Measurements from ENCODE around the gene MAP2K3.

MAP2K3 gene

DNA sequence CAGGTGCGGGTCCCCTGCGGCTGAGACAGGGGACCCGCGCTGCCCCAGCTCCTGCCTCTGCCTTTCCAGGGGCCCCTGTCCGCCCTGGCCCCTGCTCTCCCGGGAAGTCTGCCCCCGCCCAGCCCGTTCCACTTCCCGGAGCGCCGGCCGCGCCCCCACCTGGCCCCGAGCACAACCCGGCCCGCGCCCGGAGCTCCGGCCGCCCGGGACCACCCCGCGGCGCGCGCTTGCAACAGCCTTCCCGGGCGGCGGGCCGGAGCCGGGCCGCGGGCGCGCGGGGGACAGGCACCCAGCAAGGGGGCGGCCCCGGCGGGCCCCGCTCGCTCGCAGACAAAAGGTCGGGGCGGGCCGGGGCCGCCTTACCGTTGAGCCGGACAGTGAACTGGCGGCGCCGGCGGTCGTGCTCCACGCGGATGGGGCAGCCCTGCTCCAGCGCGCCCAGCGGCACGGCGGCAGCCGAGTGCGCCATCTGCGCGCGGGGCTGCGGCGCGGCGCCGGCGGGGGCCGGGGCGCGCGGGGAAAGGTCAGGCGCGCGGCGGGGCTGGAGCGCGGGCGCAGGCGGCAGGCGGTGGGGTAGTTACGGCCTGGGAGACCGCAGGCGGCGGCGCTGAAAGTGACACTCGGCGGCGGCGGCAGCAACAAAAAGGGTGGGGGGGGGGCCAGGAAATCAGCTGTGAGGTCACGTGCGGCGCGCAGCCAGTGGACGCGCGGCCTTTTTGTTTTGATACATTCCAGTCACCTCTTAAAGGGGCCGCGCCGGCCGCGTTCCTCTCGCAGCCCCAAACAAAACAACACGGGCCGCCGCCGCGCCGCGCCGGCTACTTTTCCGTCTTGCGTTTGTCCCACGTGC lies 31.5 kb upstream of the MAP2K3 start, which contains the start of gene NATD1:
Gene NATD1, minus strand, starts transcription at position 615 of the 850 bp plus-strand sequence. Its CDS starts 146 bp downstream, at position 469.
- DNase-seq, result peak; percentile 84

- no peak for DNase-seq
These were observed 30.7 kb upstream of the MAP2K3 start for GRCh38 chr17:21253646-21254441.

GRCh38 chr17:21258593-21258992 lies 25.9 kb upstream of the MAP2K3 start:
- DNase-seq, result no peak

GRCh38 chr17:21262259-21262993 lies 22.1 kb upstream of the MAP2K3 start:
- no peak for DNase-seq

DNA sequence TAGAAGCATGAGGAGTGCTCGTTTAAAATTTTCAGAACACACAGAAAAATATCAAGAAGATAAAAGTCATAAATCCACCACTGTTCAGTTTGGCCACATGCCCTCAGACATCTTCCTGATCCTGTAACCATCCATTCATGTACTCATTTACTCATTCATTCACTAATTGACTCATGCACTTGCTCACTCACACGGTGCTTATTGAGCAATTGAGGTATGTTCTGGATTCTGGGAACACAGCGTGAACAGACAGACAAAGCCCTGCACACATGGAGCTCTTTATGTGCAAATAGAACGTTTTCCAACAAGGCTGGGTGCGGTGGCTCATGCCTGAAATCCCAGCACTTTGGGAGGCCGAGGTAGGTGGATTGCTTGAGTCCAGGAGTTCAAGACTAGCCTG lies 21.1 kb upstream of the MAP2K3 start:
- DNase-seq, result no peak

DNA sequence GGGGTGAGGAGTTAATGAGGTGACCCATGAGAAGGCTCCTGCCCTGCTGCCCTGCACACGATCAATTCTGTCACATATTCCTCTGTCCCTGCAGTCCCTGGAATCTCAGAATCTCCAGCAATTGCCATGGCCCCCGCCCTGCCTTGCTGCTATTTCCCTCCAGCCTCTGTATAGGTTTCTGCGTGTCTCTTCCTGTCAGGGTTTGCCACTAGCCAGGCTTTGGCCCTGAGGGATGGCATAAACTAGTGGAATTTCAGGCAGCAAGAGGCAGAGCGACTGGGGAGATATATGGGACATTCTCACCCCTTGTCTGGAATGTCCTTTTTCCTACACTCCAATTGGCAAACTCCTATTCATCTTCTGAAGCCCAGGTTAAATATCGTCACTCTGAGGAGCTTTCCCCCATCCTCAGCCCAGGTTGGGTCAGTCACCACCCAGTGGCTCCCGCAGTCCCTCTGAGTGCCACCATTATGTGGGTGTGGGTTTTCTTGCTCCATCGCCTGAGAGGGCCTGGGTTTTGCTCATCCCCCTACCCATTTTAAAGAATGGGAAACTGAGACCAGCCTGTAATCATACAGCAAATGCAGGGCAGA lies 15.8 kb upstream of the MAP2K3 start:
- DNase-seq, result no peak

- no peak for DNase-seq
These were observed 15.1 kb upstream of the MAP2K3 start for GRCh38 chr17:21269394-21269793.

- no peak for DNase-seq
These were observed 12.9 kb upstream of the MAP2K3 start for GRCh38 chr17:21271454-21272183.

GRCh38 chr17:21272250-21272649 lies 12.3 kb upstream of the MAP2K3 start:
- DNase-seq, result no peak

- no peak for DNase-seq
These were observed 11.4 kb upstream of the MAP2K3 start for GRCh38 chr17:21272881-21273792.

GRCh38 chr17:21275047-21275578 lies 9.4 kb upstream of the MAP2K3 start:
- DNase-seq, result no peak

DNA sequence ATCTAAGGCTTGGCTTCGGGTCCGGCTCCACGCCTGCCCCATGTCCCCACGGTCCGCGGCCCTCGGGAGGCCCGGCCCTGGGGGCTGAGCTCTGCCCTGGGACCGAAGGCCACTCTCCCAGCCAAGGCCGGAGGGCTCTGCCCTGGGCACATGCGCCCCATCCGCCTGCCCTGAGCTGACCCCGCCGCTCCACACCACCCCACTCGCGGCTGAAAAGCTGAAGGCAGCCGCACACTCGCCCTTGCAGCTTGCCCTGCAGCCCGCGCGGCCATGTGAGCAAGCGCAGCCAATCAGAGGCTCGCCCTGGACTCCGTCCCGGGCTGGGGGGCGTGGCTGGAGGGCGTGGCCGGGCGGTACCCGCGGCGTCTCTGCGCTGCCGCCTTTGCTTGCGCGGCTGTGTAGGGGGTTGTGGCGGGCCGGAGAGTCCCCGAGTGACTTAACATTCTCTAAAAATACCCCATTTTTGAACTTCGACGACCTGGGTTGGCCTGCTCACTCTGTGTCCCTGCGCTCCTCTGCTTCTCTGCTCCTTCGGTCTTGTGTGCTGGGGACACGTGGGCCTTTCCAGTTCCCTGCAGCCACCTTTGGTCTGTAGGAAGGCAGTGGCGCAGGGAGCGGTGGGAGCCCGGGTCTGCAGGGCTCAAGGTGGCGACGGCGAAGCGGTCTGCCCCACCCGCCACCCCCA lies 8.8 kb upstream of the MAP2K3 start:
- DNase-seq, result peak; percentile 94

- DNase-seq, result no peak
These were observed 8.3 kb upstream of the MAP2K3 start for GRCh38 chr17:21276264-21276588.

DNA sequence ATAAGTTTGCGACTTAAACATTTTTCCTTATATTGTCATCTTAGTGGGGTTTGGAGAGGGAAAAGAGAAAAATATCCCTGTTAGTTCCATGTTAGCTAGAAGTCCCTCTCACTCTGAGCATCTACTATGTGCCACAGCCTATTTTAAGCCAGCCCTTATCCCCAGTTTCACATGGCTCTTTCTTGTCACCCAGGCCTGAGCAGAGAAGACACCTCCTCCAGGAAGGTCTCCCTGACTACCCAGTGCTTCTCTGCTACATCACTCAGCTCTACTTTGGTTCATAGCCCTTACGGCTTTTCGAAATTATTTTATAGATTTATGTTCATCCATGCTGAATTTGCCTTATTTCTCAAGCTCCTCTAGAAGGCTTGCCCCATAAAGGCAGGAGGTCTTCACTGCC lies 7.2 kb upstream of the MAP2K3 start:
- DNase-seq, result no peak

DNA sequence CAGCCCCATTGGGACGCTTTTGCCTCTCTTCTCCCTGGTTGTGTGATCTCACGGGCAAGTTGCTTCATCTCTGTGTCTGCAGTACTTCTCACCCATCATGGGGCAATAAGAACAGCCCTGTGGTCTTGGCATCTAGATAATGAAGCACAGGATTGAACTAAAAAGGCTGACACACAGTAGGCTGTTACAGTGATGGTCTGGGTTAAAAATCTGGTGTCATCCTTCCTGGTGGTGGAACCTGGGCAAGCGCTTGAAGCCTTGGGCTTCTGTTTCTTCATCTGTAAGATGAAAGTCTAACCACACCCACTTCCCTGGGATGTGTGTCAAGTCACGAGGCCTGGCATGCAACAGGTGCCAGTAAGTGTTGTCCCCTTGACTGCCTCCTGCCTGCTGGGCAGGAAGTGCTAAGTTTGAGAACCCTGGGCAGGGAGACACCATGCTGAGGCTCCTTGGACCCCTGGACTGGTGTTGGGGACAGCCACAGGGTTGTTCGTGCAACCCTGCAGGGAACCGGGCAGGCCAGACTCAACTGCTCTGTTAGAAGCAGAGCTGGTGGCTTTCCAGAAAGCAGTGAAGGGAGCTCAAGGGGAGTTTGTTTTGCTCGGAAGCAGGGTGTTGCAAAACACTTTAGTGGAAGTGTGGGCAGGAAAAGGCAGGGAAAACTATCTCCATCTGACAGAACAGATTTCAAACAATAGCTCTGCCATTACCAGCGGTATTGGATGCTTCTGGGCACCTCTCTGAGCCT lies 5.9 kb upstream of the MAP2K3 start:
- peak; percentile 70 for DNase-seq

- no peak for DNase-seq
These were observed 5.3 kb upstream of the MAP2K3 start for GRCh38 chr17:21279198-21279535.

DNA sequence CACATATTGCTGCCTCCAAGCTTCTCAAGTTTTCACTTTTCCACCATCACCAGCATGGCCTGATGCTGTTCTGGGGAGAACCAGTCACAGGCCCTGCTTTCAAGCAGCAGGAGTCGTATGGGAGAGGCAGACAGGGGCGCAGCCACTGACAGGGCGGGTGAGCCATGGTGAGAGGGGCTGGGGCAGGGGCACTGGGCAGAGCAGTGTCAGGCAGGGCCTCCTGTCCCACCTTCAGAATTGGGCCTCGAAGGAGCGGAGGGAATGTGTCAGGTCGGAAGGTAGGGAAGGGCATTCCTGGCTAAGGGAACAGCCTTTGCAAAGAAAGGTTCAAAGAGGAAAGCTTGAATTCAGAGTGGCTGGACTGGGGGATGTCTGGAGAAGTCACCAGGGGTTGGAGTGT lies 4.9 kb upstream of the MAP2K3 start:
- no peak for DNase-seq

GRCh38 chr17:21280081-21280518 lies 4.4 kb upstream of the MAP2K3 start:
- DNase-seq, result peak; percentile 90

- no peak for DNase-seq
These were observed 2.3 kb upstream of the MAP2K3 start for GRCh38 chr17:21282231-21282630.

DNA sequence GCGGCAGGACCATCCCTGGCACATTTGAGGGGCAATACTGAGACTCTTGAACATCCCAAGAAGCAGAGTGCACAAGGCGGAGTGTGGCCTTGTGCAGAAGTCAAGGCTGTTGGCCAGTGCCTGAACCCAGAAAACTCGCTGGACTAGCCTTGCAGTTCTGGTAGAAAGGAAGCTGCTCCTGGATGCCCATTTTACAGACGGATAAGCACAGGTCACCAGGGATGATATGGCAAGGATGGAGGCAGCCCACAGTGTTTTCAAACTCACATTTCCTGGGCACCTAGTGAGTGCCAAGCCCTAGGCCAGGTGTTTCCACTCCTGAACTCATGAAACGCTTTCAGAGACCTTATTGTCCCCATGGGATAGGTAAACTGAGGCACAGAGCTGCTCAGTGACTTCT lies 1.7 kb upstream of the MAP2K3 start:
- DNase-seq, result no peak
